Measurements from ENCODE around the gene ADARB2. TPM values are rescaled to one million over a fixed set of nuclear protein-coding genes. Genes with fewer than 3 reads are reported as not detected.

Gene ADARB2
- total and polyA plus RNA-seq, 7 experiments from 2014 or later: 0.05 to 13.6 (median 6.3) TPM; not detected in 3

DNA sequence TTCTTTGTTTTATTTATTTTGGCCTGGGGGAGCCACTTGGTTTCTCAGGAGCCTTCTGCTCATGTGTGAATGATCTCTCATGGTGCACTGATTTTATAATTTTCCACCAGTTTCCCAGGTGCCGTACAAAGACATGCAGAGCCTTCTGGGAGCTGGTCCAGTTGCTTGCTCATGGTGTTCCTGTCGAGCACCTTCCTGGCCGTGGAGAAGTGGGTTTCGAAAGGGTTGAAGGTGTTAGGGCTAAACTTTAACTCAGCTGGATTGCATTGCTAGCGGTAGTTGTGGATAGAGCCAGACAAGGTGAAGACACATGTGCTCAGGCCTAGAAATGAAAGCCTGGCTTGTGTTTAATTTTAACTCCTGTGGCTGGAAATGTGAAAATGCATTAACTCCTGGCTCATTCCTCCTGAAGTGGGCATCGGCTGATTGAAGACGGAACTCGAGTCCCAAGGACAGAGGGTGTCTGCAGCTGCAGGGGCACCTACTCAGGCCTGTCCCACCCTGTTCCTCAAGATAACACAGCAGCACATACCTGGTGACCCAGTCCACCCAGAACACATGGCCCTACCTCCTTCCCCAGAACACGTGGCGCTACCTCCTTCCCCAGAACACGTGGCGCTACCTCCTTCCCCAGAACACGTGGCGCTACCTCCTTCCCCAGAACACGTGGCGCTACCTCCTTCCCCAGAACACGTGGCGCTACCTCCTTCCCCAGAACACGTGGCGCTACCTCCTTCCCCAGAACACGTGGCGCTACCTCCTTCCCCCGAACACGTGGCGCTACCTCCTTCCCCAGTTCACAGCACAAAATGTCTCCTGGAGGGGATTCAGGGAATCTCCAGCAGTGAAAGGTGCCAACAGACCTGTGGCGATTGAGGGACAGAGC, 547.9 kb downstream of the ADARB2 start:
- H3K36me3 Mint-ChIP-seq: peaks cover 0 to 5% (median 0%) of the 10 kb centered on the region in 5 donors
- H3K4me1 Mint-ChIP-seq: peaks cover 3 to 25% (median 16%) of the 10 kb centered on the region in 7 donors
- Histone ChIP-seq H3K27me3 (ENCODE audit: control insufficient read depth in 2 of 2, insufficient read depth in 2 of 2, low read length in 2 of 2) (no peaks in the 10 kb centered on the region), H3K9me3 (ENCODE audit: control insufficient read depth in 2 of 3, low read length in 3 of 3) (no peaks in the 10 kb centered on the region), H3K4me1 (ENCODE audit: control insufficient read depth in 2 of 2, insufficient read depth in 2 of 2, low read length in 2 of 2) (peaks cover 0 to 12% of the 10 kb centered on the region in 2 donors), H3K4me3 (ENCODE audit: low read length) (no peak overlapping the region), H3K27ac (ENCODE audit: low read depth, low read length) (no peak overlapping the region), H3K36me3 (ENCODE audit: control insufficient read depth in 2 of 3, insufficient read depth in 3 of 3, low read length in 3 of 3) (no peaks in the 10 kb centered on the region)
- H3K27me3 Mint-ChIP-seq: peaks cover 0 to 2% (median 0%) of the 10 kb centered on the region in 5 donors
- peaks cover 0 to under 1% (median 0%) of the 10 kb centered on the region in 11 donors for H3K9me3 Mint-ChIP-seq
- ChIA-PET CTCF (no interaction called here), POLR2A (no interaction called here)
- H3K4me3 Mint-ChIP-seq: no peak overlapping the region
- intact Hi-C loops (cut with micrococcal nuclease): no loop called here
- ATAC-seq (no peak), DNase-seq (no peak)
- H3K27ac Mint-ChIP-seq: no peak overlapping the region

DNA sequence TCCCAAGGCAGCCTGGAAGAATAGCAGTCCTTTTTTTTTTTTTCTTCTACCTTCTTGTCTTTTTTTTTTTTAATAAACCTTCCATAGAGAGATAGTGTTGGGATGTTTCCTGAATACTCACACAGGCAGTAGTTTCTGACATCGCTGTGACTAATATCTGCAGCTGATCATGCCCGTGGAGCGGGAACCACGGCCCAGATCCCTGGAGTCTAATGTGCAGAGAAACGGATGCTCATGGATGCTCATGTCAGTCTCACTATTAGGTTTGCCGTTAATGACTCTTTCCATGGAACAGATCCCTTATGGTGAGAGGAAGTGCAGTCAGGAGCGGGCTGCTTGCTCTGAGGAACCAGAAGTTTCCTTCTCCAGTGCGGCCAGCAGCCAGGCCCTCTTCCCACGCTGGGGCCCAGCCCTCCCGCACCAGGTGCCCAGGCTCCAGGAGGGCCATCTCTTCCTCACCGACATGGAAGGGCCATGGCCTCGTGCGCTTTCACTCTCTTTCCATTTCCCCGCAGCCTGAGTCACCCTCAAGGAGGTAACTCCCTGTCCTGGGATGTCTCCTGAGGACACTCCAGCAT, 548.7 kb downstream of the ADARB2 start:
- H3K27ac Mint-ChIP-seq: no peak overlapping the region
- Histone ChIP-seq H3K27me3 (ENCODE audit: control insufficient read depth in 2 of 2, insufficient read depth in 2 of 2, low read length in 2 of 2) (no peaks in the 10 kb centered on the region), H3K27ac (ENCODE audit: low read depth, low read length) (no peak overlapping the region), H3K4me3 (ENCODE audit: low read length) (no peak overlapping the region), H3K9me3 (ENCODE audit: control insufficient read depth in 2 of 3, low read length in 3 of 3) (no peaks in the 10 kb centered on the region), H3K4me1 (ENCODE audit: control insufficient read depth in 2 of 2, insufficient read depth in 2 of 2, low read length in 2 of 2) (peaks cover 0 to 8% of the 10 kb centered on the region in 2 donors), H3K36me3 (ENCODE audit: control insufficient read depth in 2 of 3, insufficient read depth in 3 of 3, low read length in 3 of 3) (no peaks in the 10 kb centered on the region)
- H3K27me3 Mint-ChIP-seq: peaks cover 0 to 2% (median 0%) of the 10 kb centered on the region in 5 donors
- H3K4me3 Mint-ChIP-seq: no peak overlapping the region
- ATAC-seq (no peak), DNase-seq (no peak)
- POLR2A ChIA-PET: no interaction called here
- H3K36me3 Mint-ChIP-seq: peaks cover 0 to 5% (median 0%) of the 10 kb centered on the region in 5 donors
- intact Hi-C loops (cut with micrococcal nuclease): no loop called here
- H3K9me3 Mint-ChIP-seq: no peaks in the 10 kb centered on the region
- peaks cover 0 to 17% (median 8%) of the 10 kb centered on the region in 7 donors for H3K4me1 Mint-ChIP-seq
- CTCF ChIA-PET: no interaction called here

DNA sequence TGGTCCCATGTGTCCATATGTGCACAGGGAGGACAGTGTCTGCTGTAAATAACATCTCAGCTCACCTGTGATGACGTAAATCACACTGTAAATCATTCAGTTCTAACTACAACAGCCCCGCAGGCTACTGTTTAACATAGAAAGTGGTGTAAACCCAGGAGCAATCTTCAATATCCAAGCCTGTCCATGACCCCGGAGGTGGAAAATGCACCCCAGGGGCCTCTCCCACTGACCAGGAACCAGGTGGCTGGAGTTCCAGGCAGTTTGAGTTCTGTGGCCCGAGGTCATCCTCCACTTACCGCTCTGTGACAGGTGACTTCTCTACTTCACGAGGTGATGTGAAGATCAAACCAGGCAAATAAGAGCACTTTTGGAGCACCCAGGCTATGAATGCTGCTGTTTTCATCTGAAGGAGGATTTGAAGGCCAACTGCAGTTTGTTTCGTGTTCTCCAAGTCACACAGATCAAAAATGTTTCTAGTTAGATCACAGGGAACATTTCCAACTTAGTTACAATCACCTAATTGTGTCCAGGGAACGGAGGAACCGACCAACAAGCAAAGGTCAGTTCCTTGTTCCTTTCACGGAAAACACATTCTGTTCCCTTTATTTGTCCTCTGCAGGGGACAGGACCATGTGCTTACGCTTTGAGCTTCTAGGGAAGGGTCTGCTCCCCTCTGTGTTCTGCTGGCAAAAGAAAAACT, 549.3 kb downstream of the ADARB2 start:
- POLR2A ChIA-PET: no interaction called here
- peaks cover 0 to 6% (median 0%) of the 10 kb centered on the region in 5 donors for H3K27me3 Mint-ChIP-seq
- H3K9me3 Mint-ChIP-seq: no peaks in the 10 kb centered on the region

DNA sequence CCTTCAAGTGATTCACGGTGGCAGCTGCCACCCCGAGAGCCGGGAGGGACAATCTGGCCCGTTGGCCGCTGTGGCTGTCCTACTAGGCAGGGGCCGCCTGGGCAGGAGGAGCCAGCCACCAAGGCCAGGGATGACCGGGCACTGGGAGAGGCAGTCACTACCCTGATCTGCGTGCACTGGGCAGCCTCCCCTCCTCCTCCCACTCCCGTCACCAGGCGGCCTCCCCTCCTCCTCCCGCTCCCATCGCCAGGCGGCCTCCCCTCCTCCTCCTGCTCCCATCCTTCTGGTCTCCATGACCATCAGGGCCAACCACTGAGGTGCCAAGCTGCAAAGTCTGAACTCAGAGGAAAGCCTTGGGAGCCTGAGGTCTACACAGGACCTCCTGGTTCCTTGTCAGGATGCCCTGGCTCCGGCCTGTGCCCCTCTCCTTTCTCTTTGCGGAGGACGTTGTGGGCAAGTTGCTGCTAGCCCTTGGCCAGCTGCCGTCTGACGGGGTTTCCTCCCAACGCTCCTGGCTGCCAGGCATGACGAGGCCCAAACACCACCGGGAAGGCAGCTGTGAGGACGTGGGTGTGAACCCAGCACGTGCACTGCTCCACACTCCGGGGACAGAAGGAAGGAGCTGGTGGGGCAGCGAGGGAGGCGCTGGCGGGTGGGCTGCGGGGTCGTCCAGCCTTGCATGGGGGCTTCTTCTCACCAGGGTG, 550.0 kb downstream of the ADARB2 start:
- Mint-ChIP-seq H3K36me3 (peaks cover 0 to 5% (median 0%) of the 10 kb centered on the region in 5 donors), H3K27me3 (peaks cover 0 to 8% (median 0%) of the 10 kb centered on the region in 5 donors), H3K4me3 (no peak overlapping the region), H3K27ac (no peak overlapping the region), H3K9me3 (no peaks in the 10 kb centered on the region), H3K4me1 (peaks cover 0 to 4% (median 0%) of the 10 kb centered on the region in 7 donors)
- H3K4me3 ChIP-seq (ENCODE audit: low read length): no peak overlapping the region
- intact Hi-C loops (cut with micrococcal nuclease): no loop called here
- no peaks in the 10 kb centered on the region for H3K27me3 ChIP-seq (ENCODE audit: control insufficient read depth in 2 of 2, insufficient read depth in 2 of 2, low read length in 2 of 2)
- DNase-seq: no peak
- CTCF ChIA-PET: no interaction called here
- no peak for ATAC-seq
- H3K9me3 ChIP-seq (ENCODE audit: control insufficient read depth in 2 of 3, low read length in 3 of 3): no peaks in the 10 kb centered on the region
- H3K27ac ChIP-seq (ENCODE audit: low read depth, low read length): no peak overlapping the region
- H3K4me1 ChIP-seq (ENCODE audit: control insufficient read depth in 2 of 2, insufficient read depth in 2 of 2, low read length in 2 of 2): no peaks in the 10 kb centered on the region
- H3K36me3 ChIP-seq (ENCODE audit: control insufficient read depth in 2 of 3, insufficient read depth in 3 of 3, low read length in 3 of 3): no peaks in the 10 kb centered on the region
- POLR2A ChIA-PET: no interaction called here

More for the DNA sequence above, 549.3 kb downstream of the ADARB2 start:
- DNase-seq (no peak), ATAC-seq (no peak)
- H3K36me3 Mint-ChIP-seq: peaks cover 0 to 5% (median 0%) of the 10 kb centered on the region in 5 donors
- Histone ChIP-seq H3K9me3 (ENCODE audit: control insufficient read depth in 2 of 3, low read length in 3 of 3) (no peaks in the 10 kb centered on the region), H3K27me3 (ENCODE audit: control insufficient read depth in 2 of 2, insufficient read depth in 2 of 2, low read length in 2 of 2) (no peaks in the 10 kb centered on the region), H3K4me3 (ENCODE audit: low read length) (no peak overlapping the region), H3K4me1 (ENCODE audit: control insufficient read depth in 2 of 2, insufficient read depth in 2 of 2, low read length in 2 of 2) (peaks cover 0 to 2% of the 10 kb centered on the region in 2 donors), H3K27ac (ENCODE audit: low read depth, low read length) (no peak overlapping the region), H3K36me3 (ENCODE audit: control insufficient read depth in 2 of 3, insufficient read depth in 3 of 3, low read length in 3 of 3) (no peaks in the 10 kb centered on the region)
- CTCF ChIA-PET: no interaction called here
- no peak overlapping the region for H3K27ac Mint-ChIP-seq
- intact Hi-C loops (cut with micrococcal nuclease): no loop called here
- peaks cover 0 to 11% (median 2%) of the 10 kb centered on the region in 7 donors for H3K4me1 Mint-ChIP-seq
- no peak overlapping the region for H3K4me3 Mint-ChIP-seq

DNA sequence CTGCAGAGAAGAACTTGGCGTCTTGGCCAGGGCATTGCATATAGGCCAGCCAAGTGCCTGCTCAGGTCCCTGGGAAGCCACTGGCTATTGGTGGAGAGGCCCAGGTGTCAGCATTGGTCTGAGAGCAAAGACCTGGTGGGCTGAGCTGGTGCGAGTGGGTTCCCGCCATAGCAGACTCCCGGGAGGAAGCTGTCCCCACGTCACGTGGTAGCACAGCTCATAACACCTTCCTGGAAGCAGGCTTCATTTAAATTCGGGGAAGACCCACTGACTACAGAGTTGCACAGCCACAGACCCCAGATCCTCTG, 550.7 kb downstream of the ADARB2 start:
- H3K4me1 ChIP-seq (ENCODE audit: control insufficient read depth in 2 of 2, insufficient read depth in 2 of 2, low read length in 2 of 2): no peaks in the 10 kb centered on the region
- H3K4me3 ChIP-seq (ENCODE audit: low read length): no peak overlapping the region
- POLR2A ChIA-PET: no interaction called here
- H3K27ac ChIP-seq (ENCODE audit: low read depth, low read length): no peak overlapping the region
- intact Hi-C loops (cut with micrococcal nuclease): no loop called here
- Mint-ChIP-seq H3K27ac (no peak overlapping the region), H3K36me3 (peaks cover 0 to 5% (median 0%) of the 10 kb centered on the region in 5 donors), H3K4me3 (no peak overlapping the region), H3K27me3 (peaks cover 0 to 8% (median 0%) of the 10 kb centered on the region in 5 donors), H3K9me3 (no peaks in the 10 kb centered on the region), H3K4me1 (no peaks in the 10 kb centered on the region)
- H3K27me3 ChIP-seq (ENCODE audit: control insufficient read depth in 2 of 2, insufficient read depth in 2 of 2, low read length in 2 of 2): no peaks in the 10 kb centered on the region
- H3K36me3 ChIP-seq (ENCODE audit: control insufficient read depth in 2 of 3, insufficient read depth in 3 of 3, low read length in 3 of 3): no peaks in the 10 kb centered on the region
- ATAC-seq (no peak), DNase-seq (no peak)
- CTCF ChIA-PET: no interaction called here
- H3K9me3 ChIP-seq (ENCODE audit: control insufficient read depth in 2 of 3, low read length in 3 of 3): no peaks in the 10 kb centered on the region

DNA sequence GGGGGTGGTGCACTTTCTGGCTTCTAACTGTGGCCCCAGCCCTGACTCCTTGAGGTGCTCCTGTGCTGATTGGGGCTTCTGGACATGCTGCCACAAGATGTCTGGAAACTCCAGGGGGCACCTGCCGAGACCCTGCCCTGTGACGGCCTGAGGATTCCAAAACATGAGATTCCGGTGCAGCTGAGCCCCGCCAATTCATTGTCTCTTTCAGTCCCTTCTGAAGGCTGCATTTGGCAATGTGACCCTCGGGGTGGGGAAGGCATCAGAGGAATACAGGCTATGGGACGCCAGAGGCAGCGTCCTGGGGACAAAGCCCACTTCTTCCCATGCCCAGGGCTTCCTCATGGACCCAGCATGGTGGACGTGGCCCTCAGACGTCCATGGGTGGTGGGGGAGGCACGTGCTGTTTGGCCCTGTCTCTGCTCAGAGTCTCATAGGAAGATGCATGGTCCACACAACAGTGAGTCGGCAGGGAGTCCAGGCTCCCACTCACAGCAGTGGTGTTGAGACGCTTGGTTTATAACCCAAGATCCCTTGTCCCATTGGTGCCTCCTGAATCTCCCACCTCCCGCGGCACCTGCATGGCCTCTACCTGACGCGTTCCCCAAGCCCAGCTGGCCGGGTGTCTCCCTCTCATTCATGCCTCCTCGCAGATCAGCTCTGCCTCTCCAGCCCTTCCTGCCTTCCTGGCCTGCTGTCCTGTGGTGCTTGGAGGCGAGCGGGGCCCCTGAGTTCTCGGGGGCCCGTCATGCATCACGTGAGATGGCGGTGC, 551.2 kb downstream of the ADARB2 start:
- H3K4me3 Mint-ChIP-seq: no peak overlapping the region
- H3K27me3 Mint-ChIP-seq: peaks cover 0 to 8% (median 0%) of the 10 kb centered on the region in 5 donors
- ChIA-PET CTCF (no interaction called here), POLR2A (no interaction called here)
- no peaks in the 10 kb centered on the region for H3K4me1 Mint-ChIP-seq
- intact Hi-C loops (cut with micrococcal nuclease): no loop called here
- no peak overlapping the region for H3K27ac Mint-ChIP-seq
- no peaks in the 10 kb centered on the region for H3K9me3 Mint-ChIP-seq
- Histone ChIP-seq H3K4me3 (ENCODE audit: low read length) (no peak overlapping the region), H3K27me3 (ENCODE audit: control insufficient read depth in 2 of 2, insufficient read depth in 2 of 2, low read length in 2 of 2) (no peaks in the 10 kb centered on the region), H3K9me3 (ENCODE audit: control insufficient read depth in 2 of 3, low read length in 3 of 3) (no peaks in the 10 kb centered on the region), H3K27ac (ENCODE audit: low read depth, low read length) (no peak overlapping the region), H3K4me1 (ENCODE audit: control insufficient read depth in 2 of 2, insufficient read depth in 2 of 2, low read length in 2 of 2) (no peaks in the 10 kb centered on the region), H3K36me3 (ENCODE audit: control insufficient read depth in 2 of 3, insufficient read depth in 3 of 3, low read length in 3 of 3) (no peaks in the 10 kb centered on the region)
- DNase-seq (no peak), ATAC-seq (no peak)
- H3K36me3 Mint-ChIP-seq: peaks cover 0 to 5% (median 0%) of the 10 kb centered on the region in 5 donors

All from naive thymus-derived CD4-positive, alpha-beta T cell (primary cell).